HG02970 (cell line): ENCODE data around the gene MR1.

Experiments
- ATAC-seq: cut with Tn5 transposase; IDR thresholded peaks from one replicate; pipeline ENCODE4 v1.9.1; 2021; ENCODE audit warnings: mild to moderate bottlenecking, moderate library complexity, moderate number of reproducible peaks; ENCODE audit not compliant: unreplicated experiment, low FRiP score

MR1 gene

DNA sequence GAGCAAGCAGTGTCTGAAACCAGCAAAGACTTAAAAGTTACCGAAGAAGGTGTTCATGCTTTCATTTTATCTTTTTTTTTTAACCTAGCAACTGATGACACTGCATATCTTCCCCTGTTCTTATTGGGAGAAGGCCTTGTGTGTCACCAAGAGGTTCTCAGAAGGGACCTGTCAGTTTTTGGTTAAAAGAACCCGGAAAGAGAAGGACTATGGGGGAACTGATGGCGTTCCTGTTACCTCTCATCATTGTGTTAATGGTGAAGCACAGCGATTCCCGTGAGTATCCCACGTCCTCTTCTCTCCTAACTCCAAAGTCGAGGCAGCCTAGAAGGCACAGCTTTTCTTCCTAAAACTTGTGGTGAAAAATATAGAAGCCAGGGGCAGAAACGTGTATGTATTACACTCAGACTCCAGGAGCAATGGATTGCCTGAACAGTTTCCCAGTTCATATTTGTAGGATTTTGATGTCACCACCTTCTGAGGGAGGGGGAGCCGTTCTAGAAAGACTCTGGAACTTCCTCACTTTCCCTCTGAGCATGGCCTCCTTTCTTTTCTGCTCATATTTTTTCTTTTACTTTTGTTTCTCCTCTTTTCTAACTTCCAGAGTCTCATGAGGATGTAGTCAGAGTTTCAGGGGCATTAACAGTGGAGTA is at the start of gene MR1:
TSS of gene MR1 (plus strand) at position 185 of the 653 bp plus-strand sequence. CDS start at position 210, 25 bp downstream.
- peak; percentile 84 for ATAC-seq

DNA sequence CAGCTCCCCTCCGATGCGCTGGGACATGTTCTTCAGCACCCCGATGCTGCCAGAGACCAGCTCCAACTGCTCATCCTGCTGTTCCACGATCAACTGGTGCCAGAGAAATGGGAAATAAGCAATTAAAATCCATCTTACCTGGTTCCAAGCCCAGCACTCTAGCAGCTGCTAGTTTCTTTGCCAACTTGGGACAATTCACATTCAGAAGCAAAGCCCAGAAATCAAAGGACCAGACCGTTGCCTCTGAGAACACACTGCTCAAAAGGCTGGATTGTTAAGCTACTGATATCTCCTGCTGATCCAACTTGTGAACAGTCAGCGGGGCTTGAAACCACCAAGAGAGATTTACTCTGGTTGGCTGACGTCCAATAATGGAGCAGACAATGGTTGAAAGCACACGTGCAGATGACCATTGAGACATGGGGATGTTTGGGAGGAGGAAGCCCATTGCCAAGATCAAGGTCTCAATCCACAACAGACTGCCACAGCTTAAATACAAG is 45.5 kb upstream of the MR1 start:
- ATAC-seq, result no peak

DNA sequence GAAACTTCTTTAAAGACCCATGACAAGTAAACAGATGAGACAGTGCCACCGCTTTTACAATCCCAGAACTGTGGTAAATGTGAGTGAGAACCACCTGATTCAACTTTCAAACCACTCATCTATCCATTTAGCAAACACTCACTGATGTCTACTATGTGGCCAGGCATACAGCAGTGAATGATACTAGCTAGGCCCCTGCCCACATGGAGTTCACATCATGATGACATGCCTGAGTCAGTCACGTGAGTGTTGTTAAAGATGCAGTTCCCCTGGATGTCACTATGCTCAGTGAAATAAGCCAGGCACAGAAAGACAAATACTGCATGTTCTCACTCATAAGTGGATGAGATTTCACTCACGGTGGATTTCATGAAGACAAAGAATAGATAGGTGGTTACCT is 39.5 kb upstream of the MR1 start:
- ATAC-seq, result no peak

DNA sequence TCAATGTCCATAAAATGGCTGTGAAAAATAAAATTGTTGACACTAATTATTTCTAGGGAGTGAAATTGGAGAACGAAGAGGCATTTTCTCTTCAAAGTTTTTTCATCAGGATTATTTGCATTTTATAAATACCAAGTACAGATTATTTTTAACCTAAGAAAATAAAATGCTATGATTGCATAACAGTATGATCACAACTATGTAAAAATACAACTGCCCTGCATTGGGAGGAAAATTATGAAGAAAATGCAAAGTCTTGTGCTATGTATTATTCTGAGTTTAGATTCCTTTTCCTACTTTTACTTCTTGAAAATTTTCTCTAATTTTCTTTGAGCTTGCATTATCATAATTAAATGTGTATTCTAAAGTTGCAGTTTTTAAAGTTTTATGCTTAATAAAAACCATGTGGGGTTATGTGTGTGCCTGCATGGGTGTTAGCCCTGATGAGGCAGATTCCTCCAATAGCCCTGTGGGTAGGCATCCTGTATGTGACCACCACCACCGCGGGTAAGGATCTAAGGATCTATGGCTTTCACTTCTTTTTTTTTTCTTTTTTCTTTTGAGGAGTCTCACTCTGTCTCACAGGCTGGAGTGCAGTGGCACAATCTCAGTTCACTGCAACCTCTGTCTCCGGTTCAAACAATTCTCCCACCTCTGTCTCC is 35.8 kb upstream of the MR1 start:
- no peak for ATAC-seq

DNA sequence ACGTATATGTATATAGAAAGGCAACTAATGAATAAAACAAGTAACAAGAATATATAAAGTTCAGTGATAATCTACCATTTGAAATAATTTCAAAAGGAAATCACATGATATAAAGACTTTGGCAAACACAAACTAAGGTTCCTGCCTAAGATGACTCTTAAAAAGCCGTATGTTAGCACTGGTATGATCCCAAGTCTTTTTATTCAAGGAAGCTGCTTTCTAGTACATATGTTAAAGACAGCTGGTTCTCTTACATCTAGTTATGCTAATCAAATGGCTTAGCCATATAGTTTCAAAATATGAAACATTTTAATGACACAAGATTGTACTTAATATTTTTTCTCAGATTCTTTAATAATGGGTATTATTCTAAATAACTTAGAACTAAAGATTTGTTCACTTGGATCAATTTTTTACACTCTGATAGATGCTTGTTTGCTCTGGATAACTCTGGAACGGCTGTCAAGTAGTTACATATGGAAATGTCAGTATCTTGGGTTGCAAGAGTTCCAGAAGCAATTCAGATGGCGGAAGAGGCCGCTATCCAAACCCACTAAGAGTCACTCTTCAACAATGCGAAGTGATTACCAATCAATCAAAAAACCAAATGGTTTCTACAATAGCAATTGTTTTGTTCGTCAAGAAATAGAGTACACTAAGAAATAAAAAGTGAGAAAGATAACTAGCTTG is 32.5 kb upstream of the MR1 start:
- no peak for ATAC-seq

DNA sequence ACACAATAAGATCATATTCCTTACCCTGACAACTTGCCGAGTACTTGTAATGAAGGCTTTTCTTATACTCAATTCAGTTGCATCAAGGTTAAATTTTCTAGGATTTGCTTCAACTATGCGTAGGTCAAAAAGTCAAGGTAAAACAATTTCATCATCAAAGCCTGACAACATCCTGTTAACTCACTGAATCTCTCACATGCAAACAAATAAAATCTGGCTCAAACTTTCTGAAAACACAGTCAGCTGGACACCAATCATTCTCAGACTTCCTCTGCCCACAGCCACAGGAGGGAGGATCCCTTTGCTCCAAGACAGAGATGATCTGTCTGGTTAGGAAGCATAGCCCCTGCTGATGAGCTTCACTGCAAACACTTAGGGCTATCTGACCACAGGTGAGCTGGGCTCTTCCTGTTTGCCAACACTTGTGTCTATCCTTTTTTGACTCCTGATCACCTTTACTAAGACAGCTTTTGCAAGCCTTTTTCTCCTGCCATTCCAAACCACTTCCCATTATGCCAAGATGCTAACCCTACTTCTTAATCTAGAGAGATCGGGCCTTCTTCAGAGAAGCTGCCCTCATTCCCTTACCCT is 31.1 kb upstream of the MR1 start:
- no peak for ATAC-seq

DNA sequence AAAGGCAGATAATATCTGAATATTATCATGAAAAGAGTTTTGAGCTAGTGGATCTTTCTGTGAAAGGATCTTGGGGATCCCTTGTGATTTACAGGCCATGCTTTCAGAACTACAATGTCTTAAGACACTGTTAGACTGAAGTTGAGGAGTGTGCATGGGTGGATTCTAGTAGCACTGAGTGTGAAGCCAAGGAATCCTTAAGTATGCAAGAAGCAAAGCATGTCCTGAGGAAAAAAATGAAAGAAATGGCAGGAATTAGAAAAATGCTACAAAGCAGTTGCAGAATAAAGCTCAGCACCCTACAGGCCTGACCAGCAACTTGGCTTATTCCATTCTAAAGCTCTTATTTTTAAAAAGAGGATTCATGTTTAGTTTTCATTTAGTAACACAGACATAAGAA is 23.0 kb upstream of the MR1 start:
- ATAC-seq, result no peak

DNA sequence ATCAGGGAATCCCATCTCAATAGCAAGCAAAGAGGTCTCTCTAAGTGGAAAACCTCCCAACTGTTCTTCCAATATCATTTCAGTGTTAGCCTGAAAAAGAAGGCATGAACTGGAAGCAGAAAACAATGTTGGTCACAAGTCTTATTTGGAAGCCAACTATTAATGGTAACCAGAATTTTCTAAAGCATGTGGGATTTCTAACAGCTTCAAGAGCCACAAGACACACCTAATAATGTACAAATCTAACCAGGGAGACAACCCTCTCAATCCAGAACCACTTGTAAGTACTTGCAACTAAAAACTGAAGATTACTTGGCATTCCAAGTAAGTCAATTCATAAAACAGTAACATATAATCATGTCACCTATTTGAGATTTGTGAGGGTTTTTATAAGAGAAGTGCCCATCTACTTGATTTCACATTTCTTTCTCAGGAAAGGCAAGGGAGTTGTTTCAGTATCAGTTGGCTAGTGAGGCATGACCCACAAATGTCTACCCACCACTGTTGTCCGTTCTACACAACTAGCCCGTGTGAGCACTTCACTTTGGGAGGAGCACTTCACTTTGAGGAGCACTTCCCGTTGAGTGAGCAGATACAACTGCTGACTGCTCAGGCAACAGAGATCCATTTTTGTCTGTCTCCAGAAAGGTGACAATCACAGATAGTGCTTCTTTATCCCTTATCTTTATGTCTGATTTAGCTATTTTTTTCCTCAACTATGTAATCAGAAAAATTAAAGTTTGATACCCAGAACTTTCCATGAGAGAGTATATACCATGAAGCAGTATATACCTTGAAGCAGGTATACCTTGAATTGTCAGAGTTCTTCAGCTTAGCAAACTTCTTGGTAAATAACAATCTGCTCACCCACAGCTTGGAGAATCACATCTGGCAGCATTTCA is 22.2 kb upstream of the MR1 start:
- ATAC-seq, result no peak

DNA sequence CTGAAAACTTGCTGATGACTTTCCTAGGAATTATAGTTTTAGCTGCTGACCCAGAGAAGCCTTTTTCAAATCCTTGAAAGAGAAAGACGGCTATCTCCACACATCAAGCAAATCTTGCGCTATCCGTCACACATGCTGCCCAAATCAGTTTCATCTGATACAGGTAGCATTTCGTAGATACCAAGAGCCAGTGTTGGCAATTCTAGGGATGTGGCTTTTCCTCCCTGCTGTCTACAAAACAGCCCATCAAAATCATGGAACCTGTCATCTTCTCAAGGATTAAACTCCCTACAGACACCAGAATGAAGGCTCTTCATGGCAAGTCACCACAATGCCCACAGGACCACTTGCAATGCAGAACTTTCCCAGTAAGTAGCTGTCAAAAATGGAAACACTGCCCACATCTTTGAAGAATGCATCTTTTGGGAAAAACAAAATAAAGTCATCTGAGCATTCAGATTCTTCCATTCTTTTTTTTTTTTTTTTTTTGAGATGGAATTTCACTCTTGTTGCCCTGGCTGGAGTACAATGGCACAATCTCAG is 21.5 kb upstream of the MR1 start:
- ATAC-seq, result no peak

DNA sequence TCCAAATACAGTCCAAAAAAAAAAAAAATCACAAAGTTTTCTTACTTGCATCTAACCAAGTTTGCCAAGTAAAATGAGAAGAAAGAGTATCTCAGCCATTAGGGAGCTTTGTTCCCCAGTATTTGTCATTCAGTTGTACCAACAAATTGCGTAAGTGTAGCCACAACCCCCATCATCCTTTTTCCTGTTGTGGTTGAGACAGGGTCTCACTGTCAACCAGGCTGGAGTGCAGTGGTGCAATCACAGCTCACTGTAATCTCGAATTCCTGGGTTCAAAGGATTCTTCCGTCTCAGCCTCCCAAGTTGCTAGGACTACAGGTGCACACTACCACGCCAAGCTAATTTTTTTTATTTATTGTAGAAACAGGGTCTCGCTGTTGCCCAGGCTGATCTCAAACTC is 20.6 kb upstream of the MR1 start:
- ATAC-seq, result no peak

DNA sequence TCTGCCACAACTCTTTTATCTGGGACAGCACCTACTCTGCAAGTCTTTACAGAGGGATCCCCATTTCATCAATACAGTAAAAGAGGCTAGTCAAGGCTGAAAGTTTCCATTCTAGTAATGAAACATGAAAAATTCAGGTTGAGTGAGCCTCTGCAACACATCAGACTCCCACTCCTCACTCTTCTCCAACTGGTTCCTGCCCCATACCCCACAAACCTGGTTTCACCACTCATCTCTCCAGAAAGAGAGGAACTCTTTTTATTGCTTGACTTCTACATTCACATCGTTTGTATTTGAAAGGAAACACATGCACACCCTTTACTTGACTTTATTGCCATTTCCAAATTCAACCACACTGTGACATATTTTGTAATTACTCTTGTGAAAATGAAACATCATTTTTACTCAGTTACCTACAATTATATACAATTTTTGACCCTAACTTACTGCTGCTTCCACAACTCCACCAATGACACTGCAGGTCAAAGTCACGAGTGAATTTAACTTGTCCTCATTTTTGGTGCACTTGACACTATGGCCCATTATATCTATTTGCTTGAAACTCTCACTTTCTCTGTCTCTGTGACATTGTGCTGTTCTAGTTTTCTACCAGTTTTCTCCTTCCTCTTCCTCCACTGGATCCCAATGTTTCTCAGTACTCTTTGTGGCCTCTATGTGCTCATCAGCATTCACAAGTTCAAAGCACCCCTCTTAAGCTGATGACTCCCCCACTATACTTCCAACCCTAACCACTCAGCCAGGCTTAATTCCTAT is 19.1 kb upstream of the MR1 start:
- no peak for ATAC-seq

DNA sequence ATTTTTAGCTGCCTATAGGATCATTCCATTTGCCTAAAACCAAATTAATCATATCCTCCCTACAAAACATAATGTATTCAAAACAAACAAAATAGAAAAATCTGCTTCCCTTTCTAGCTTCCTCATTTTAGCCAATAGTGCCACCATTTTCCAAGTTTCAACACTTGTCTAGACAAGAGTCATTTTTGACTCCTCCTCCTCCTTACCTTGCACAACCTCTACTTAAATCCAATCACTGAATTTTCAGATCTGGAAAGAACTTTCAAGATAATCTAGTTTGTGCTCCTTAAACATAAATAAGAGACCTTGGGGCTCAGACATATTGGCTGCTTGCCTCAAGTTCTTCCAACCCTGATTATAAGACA is 18.6 kb upstream of the MR1 start:
- ATAC-seq, result no peak

DNA sequence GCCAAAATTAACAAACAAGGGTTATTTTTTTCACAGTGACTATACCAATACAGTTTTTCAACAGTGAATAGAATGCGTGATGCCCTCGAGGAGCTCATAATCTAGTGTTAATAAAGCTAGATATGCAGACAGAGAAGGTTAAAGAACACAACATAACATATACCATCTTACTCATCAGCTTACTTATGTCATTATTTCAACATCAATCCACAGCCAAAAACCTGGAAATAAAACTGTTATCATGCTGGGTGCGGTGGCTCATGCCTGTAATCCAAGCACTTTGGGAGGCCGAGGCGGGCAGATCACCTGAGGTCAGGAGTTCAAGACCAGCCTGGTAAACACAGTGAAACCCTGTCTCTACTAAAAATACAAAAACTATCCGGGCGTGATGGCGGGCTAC is 17.2 kb upstream of the MR1 start:
- no peak for ATAC-seq

DNA sequence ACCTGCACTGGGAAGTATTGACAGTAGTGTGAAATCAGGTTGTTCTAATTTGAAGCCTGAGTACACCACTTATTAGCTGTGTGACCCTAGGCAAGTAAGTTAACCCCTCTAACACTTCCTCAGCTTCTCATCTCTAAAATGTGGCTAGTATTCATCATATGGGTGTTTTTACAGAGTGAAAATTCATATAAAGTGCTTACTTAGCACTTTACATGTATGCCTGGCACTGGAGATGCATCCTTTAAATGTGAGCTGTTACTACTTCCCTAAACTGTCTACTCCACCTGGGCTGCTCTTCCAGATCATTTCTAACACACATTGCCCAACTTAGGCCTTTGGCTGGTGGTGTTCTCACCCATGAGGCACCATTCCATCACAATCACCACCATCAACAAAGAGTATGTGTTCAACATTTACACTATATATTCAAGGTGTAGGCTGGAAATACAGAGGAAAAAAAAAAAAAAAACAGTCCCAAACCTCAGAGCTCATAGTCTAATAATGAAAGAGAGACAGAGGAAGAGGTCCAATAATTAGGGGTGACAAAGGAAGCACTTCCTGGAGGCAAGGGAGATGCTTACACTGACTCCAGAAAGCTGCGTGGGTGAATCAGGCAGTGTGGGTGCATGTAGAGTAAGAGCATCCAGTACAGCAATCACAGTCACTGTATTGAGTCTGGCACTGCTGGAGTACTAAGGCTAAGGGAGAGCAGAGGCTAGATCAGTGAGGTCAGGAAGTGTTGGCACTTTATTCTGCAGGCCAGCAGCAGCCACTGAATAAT is 14.7 kb upstream of the MR1 start:
- no peak for ATAC-seq

DNA sequence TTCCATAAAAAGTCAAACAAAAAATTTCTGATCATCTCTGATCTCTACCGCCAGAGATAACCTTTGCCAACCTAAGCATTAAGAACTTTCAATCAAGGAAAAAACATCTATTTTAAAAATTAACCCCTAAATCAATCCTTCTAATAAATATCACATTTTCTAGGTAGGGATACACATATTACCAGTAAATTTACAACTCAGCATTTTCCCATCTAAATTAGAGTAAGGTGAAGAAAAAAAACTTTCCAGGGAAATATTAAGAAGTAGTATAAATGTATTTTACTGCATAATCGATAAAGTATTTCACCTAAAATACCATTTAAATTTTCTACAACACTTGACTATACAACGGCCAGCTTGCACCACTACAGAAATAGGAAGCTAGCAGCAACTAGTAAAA is 12.6 kb upstream of the MR1 start:
- ATAC-seq, result no peak

DNA sequence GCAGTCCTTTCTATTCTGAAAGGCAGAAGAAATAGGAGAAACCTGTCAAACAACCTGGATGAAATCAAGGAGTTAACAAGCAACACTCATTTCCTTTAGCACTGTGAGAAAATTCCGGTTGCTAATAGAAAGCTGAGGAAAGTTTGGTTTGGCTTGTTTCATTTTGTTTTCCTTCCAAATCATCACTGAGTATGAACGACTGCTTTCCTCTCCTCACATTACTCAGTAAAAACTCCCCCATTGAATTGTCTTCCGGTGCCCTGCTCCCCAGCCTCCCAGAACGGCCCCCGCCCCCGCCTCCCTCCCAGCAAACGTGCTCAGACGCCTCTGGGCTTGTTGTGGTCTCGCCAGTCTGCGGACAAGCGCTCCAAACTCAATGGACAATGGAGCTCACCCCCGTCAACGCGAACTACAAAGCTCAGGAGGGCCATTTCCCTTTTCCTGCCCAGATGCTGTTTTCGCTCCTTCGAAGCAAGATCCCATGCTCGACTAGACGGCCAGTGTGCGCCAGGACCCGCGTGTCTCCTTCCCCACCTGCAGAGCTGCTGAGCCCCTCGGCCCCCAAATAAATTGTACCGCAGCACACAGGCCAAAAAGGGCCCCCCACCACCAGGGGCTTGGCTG is 11.9 kb upstream of the MR1 start:
- peak; percentile 26 for ATAC-seq

DNA sequence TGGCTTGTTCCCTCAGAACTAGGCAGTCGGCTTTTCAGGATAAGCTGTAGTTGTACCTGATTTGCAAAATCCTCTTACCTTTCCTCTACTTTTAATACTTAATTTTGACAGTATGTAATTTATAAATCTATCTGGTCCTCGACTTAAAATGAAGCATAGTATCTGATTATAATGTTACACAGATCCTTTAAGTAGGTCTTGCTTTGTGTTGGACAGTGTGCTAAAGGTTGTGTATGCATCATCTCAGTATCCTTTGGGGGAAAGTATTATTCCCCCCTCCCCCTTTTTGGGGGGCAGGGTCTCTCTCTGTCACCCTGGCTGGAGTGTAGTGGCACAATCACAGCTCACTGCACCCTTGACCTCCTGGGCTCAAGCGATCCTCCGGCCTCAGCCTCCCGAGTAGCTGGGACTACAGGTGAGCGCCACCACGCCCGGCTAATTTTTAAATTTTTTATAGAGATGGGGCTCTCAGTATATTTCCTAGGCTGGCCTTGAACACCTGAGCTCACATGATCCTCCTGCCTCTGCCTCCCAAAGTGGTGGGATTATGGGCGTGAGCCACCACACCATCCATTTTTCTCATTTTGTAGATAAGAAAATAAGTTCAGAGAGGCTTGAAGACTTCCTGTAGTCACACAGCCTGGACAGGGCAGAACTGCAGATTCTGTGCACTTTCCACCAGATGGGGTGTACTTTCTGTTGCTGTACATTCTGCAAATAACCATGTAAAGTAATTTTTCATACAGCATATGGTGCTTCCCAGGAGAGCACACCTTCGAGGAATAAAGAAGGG is 10.3 kb upstream of the MR1 start:
- ATAC-seq, result no peak
